Ecto neural progenitor cell (in vitro differentiated cells): ENCODE results near the gene PLEKHG4.
A peak's percentile ranks its signal among the peaks of the same experiment; 100 is the strongest.

Experiments
- DNase-seq: peaks from one replicate; pipeline ENCODE4 v3.0.0-alpha.2; 2018; ENCODE audit warnings: low spot score

The PLEKHG4 gene

GRCh38 chr16:67326472-67327309 lies 47.4 kb downstream of the PLEKHG4 start, which contains the start of the genes KCTD19 and LRRC36:
TSS of gene KCTD19 (minus strand) at chr16:67326741. CDS start at chr16:67326707, 34 bp downstream.
TSS of gene LRRC36 (plus strand) at chr16:67326815. CDS start at chr16:67326863, 48 bp downstream.
- DNase-seq, result peak; percentile 99

GRCh38 chr16:67327743-67328142 lies 48.4 kb downstream of the PLEKHG4 start:
- DNase-seq, result no peak

- DNase-seq, result no peak
Observed at GRCh38 chr16:67329901-67330300, 50.6 kb downstream of the PLEKHG4 start.

GRCh38 chr16:67333315-67333714 lies 54.0 kb downstream of the PLEKHG4 start:
- no peak for DNase-seq

- DNase-seq, result no peak
Observed at GRCh38 chr16:67336116-67336515, 56.8 kb downstream of the PLEKHG4 start.

GRCh38 chr16:67336648-67337047 lies 57.3 kb downstream of the PLEKHG4 start:
- no peak for DNase-seq
